ENCODE measurements around the gene BAX.

DNA sequence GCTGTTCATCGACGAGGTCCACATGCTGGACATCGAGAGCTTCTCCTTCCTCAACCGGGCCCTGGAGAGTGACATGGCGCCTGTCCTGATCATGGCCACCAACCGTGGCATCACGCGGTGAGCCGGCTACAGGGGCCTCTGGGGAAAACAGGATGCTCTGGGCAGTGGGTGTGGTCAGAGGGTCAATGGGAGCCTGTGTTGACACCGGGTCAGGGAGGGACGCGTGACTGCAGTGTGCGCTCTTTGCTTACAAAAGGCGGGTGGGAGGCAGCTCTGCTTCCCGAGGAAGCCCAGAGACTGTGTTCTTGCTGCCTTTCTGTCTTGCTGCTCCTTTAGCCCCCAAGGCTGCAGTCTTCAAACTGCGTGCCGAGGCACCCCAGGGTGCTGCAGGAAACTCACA is 56.5 kb downstream of the BAX start:
- TF ChIP-seq CTCF (IDR thresholded peaks at IDR 0.05; ENCODE audit: insufficient read depth, low read length) (no peak), SPI1 (IDR thresholded peaks at IDR 0.05; ENCODE audit: borderline replicate concordance, low read depth) (no peak), POLR2AphosphoS5 (IDR thresholded peaks at IDR 0.05; ENCODE audit: low read depth) (no peak)
- TF ChIP-seq, protein P1, sequence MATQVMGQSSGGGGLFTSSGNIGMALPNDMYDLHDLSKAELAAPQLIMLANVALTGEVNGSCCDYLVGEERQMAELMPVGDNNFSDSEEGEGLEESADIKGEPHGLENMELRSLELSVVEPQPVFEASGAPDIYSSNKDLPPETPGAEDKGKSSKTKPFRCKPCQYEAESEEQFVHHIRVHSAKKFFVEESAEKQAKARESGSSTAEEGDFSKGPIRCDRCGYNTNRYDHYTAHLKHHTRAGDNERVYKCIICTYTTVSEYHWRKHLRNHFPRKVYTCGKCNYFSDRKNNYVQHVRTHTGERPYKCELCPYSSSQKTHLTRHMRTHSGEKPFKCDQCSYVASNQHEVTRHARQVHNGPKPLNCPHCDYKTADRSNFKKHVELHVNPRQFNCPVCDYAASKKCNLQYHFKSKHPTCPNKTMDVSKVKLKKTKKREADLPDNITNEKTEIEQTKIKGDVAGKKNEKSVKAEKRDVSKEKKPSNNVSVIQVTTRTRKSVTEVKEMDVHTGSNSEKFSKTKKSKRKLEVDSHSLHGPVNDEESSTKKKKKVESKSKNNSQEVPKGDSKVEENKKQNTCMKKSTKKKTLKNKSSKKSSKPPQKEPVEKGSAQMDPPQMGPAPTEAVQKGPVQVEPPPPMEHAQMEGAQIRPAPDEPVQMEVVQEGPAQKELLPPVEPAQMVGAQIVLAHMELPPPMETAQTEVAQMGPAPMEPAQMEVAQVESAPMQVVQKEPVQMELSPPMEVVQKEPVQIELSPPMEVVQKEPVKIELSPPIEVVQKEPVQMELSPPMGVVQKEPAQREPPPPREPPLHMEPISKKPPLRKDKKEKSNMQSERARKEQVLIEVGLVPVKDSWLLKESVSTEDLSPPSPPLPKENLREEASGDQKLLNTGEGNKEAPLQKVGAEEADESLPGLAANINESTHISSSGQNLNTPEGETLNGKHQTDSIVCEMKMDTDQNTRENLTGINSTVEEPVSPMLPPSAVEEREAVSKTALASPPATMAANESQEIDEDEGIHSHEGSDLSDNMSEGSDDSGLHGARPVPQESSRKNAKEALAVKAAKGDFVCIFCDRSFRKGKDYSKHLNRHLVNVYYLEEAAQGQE (IDR thresholded peaks at IDR 0.05; ENCODE audit: insufficient replicate concordance, low read depth): no peak
